MM.1S (cell line): ENCODE measurements around the gene SNRK.

Experiments used
- CTCF ChIP-seq: fragments of 300-600 bp; sonication (generic); IDR thresholded peaks from 2 replicates; pipeline ENCODE4 v1.5.1; 2016; ENCODE audit warnings: antibody characterized with exemption, low read length, mixed read lengths
- EZH2 ChIP-seq: fragments of 300-600 bp; sonication (generic); optimal IDR thresholded peaks from 2 replicates; pipeline ENCODE3; 2017; ENCODE audit warnings: low read depth, mild to moderate bottlenecking, antibody characterized with exemption, low read length, mixed read lengths
- EZH2phosphoT487 ChIP-seq: fragments of 300-600 bp; sonication (generic); IDR thresholded peaks from 2 replicates; pipeline ENCODE4 v1.6.1; 2018; ENCODE audit warnings: antibody characterized with exemption, low read length

- no peak for TF ChIP-seq CTCF
- TF ChIP-seq EZH2, result no peak
- no peak for TF ChIP-seq EZH2phosphoT487
Observed at GRCh38 chr3:43399034-43399433, 112.7 kb downstream of the SNRK start.
